LNCaP clone FGC (cell line): ENCODE data around the gene SIGLEC11.

Source experiments
- DNase-seq: peaks from one replicate; pipeline ENCODE4 v3.0.0-alpha.2; 2011; ENCODE audit warnings: low read depth
- H3K4me3 ChIP-seq: 2 replicates; pipeline ENCODE4 v1.5.1; 2011; ENCODE audit warnings: mild to moderate bottlenecking, low read depth, low read length, control low read depth
- CTCF ChIP-seq: IDR thresholded peaks from 2 replicates; pipeline ENCODE4 v1.5.1; 2012; ENCODE audit warnings: mild to moderate bottlenecking; ENCODE audit not compliant: control insufficient read depth, insufficient read depth; ENCODE audit errors: extremely low read depth

The SIGLEC11 gene

GRCh38 chr19:49939721-49940481 is 21.1 kb downstream of the SIGLEC11 start:
- H3K4me3 ChIP-seq: no peak overlapping the region
- TF ChIP-seq CTCF: 0 out of 2 replicates have a peak, but pooled peaks have one; percentile 2
- no peak for DNase-seq

GRCh38 chr19:49938662-49939061 is 22.3 kb downstream of the SIGLEC11 start:
- no peak for DNase-seq

GRCh38 chr19:49937750-49938381 is 23.1 kb downstream of the SIGLEC11 start:
- DNase-seq: no peak
- peak overlapping the region; percentile 36 for H3K4me3 ChIP-seq
- TF ChIP-seq CTCF: peak; percentile 91

More at GRCh38 chr19:49938662-49939061, 22.3 kb downstream of the SIGLEC11 start:
- no peak overlapping the region for H3K4me3 ChIP-seq
- TF ChIP-seq CTCF: no peak

- DNase-seq: no peak
- no peak overlapping the region for H3K4me3 ChIP-seq
- no peak for TF ChIP-seq CTCF
Observed at GRCh38 chr19:49936549-49936948, 24.4 kb downstream of the SIGLEC11 start.

GRCh38 chr19:49933643-49934042 is 27.3 kb downstream of the SIGLEC11 start:
- no peak for TF ChIP-seq CTCF
- no peak overlapping the region for H3K4me3 ChIP-seq
- DNase-seq: no peak

- H3K4me3 ChIP-seq: no peak overlapping the region
- TF ChIP-seq CTCF: no peak
- DNase-seq: no peak
Observed at GRCh38 chr19:49932731-49933131, 28.2 kb downstream of the SIGLEC11 start.
